MM.1S (cell line): ENCODE measurements around the gene AARS2.
"Not testable (repeated sequence)": the region's sequence is repeated elsewhere in the genome, so short reads cannot be mapped to it uniquely, and the experiment has no call there.

Experiments used
- DNase-seq: peaks from one replicate; pipeline ENCODE4 v3.0.0-alpha.2; 2015
- H2AFZ ChIP-seq: fragments of 300-600 bp; sonication (generic); 2 replicates; pipeline ENCODE4 v1.6.0; 2016; ENCODE audit warnings: antibody characterized with exemption, low read length
- H3F3A ChIP-seq: fragments of 300-600 bp; sonication (generic); 2 replicates; pipeline ENCODE4 v1.6.1; 2016; ENCODE audit warnings: mild to moderate bottlenecking, antibody characterized with exemption, low read length, moderate library complexity, mixed read lengths; ENCODE audit not compliant: insufficient read depth
- H3K27ac ChIP-seq: fragments of 300-600 bp; sonication (generic); 2 replicates; pipeline ENCODE4 v1.5.1; 2016; ENCODE audit warnings: mild to moderate bottlenecking, low read length
- H3K27me3 ChIP-seq: fragments of 300-600 bp; sonication (generic); replicated peaks from 2 replicates; pipeline ENCODE4 v1.6.0; 2016; ENCODE audit warnings: low read length; ENCODE audit not compliant: insufficient read depth
- H3K36me3 ChIP-seq: fragments of 300-600 bp; sonication (generic); replicated peaks from 2 replicates; pipeline ENCODE4 v1.6.1; 2016; ENCODE audit warnings: mild to moderate bottlenecking, low read length, mixed read lengths; ENCODE audit not compliant: insufficient read depth
- H3K4me1 ChIP-seq: fragments of 300-600 bp; sonication (generic); 2 replicates; pipeline ENCODE4 v1.6.1; 2016; ENCODE audit warnings: low read length, mixed read lengths
- H3K4me2 ChIP-seq: fragments of 300-600 bp; sonication (generic); 2 replicates; pipeline ENCODE4 v1.6.0; 2016; ENCODE audit warnings: low read depth, low read length
- H3K4me3 ChIP-seq: fragments of 300-600 bp; sonication (generic); 2 replicates; pipeline ENCODE4 v1.5.1; 2016; ENCODE audit warnings: low read length, mixed read lengths
- H3K79me2 ChIP-seq: fragments of 300-600 bp; sonication (generic); 2 replicates; pipeline ENCODE4 v1.6.1; 2016; ENCODE audit warnings: mixed run types, low read length, mixed read lengths
- H3K9ac ChIP-seq: fragments of 300-600 bp; sonication (generic); 2 replicates; pipeline ENCODE4 v1.6.1; 2016; ENCODE audit warnings: low read length, mixed read lengths
- H3K9me2 ChIP-seq: fragments of 300-600 bp; sonication (generic); replicated peaks from 2 replicates; pipeline ENCODE4 v1.6.1; 2016; ENCODE audit warnings: mild to moderate bottlenecking, low read length, mixed read lengths; ENCODE audit not compliant: insufficient read depth
- H3K9me3 ChIP-seq: fragments of 300-600 bp; sonication (generic); replicated peaks from 2 replicates; pipeline ENCODE4 v1.6.1; 2016; ENCODE audit warnings: mild to moderate bottlenecking, low read length, mixed read lengths; ENCODE audit not compliant: insufficient read depth
- H4K20me1 ChIP-seq: fragments of 300-600 bp; sonication (generic); 2 replicates; pipeline ENCODE4 v1.6.1; 2016; ENCODE audit warnings: mild to moderate bottlenecking, low read length, moderate library complexity, mixed read lengths; ENCODE audit not compliant: insufficient read depth
- CTCF ChIP-seq: fragments of 300-600 bp; sonication (generic); IDR thresholded peaks from 2 replicates; pipeline ENCODE4 v1.5.1; 2016; ENCODE audit warnings: antibody characterized with exemption, low read length, mixed read lengths
- EZH2 ChIP-seq: fragments of 300-600 bp; sonication (generic); optimal IDR thresholded peaks from 2 replicates; pipeline ENCODE3; 2017; ENCODE audit warnings: low read depth, mild to moderate bottlenecking, antibody characterized with exemption, low read length, mixed read lengths
- EZH2phosphoT487 ChIP-seq: fragments of 300-600 bp; sonication (generic); IDR thresholded peaks from 2 replicates; pipeline ENCODE4 v1.6.1; 2018; ENCODE audit warnings: antibody characterized with exemption, low read length

AARS2 gene

GRCh38 chr6:44327096-44327495 lies 13.9 kb upstream of the AARS2 start:
- Histone ChIP-seq H4K20me1 (no peaks in the 10 kb centered on the region), H3K9me2 (no peaks in the 10 kb centered on the region), H3K27me3 (0 out of 2 replicates have a peak, but pooled peaks cover 8% of the 10 kb centered on the region), H3K36me3 (no peaks in the 10 kb centered on the region), H3F3A (no peaks in the 10 kb centered on the region), H3K79me2 (no peaks in the 10 kb centered on the region), H3K4me2 (no peak overlapping the region), H3K9ac (no peak overlapping the region), H3K9me3 (no peaks in the 10 kb centered on the region), H3K4me1 (no peaks in the 10 kb centered on the region), H2AFZ (no peak overlapping the region), H3K27ac (no peak overlapping the region), H3K4me3 (no peak overlapping the region)
- no peak for DNase-seq
- no peak for TF ChIP-seq CTCF
- no peak for TF ChIP-seq EZH2phosphoT487
- TF ChIP-seq EZH2, result no peak

- Histone ChIP-seq H3K9me2 (no peaks in the 10 kb centered on the region), H3K4me1 (no peaks in the 10 kb centered on the region), H2AFZ (no peak overlapping the region), H3K9ac (no peak overlapping the region), H3F3A (no peaks in the 10 kb centered on the region), H3K27ac (no peak overlapping the region), H3K9me3 (no peaks in the 10 kb centered on the region), H4K20me1 (no peaks in the 10 kb centered on the region), H3K4me2 (no peak overlapping the region), H3K36me3 (no peaks in the 10 kb centered on the region), H3K27me3 (0 out of 2 replicates have a peak, but pooled peaks cover 8% of the 10 kb centered on the region), H3K79me2 (no peaks in the 10 kb centered on the region), H3K4me3 (no peak overlapping the region)
- DNase-seq, result no peak
- TF ChIP-seq CTCF (no peak), EZH2 (no peak), EZH2phosphoT487 (no peak)
These were observed 8.1 kb upstream of the AARS2 start for GRCh38 chr6:44321210-44321609.

GRCh38 chr6:44317136-44317631 lies 4.0 kb upstream of the AARS2 start:
- not testable (repeated sequence) for H3K9me3 ChIP-seq, H2AFZ ChIP-seq, DNase-seq, H3K36me3 ChIP-seq, H3F3A ChIP-seq, H3K4me3 ChIP-seq, H3K4me1 ChIP-seq, H3K79me2 ChIP-seq, H3K27ac ChIP-seq, H3K4me2 ChIP-seq, H3K9ac ChIP-seq, H4K20me1 ChIP-seq, H3K9me2 ChIP-seq
- peaks cover 14% of the 10 kb centered on the region; the same call in 1 of the 2 replicates for H3K27me3 ChIP-seq

- no peak overlapping the region for H3K4me2 ChIP-seq
- H3K9ac ChIP-seq, result no peak overlapping the region
- TF ChIP-seq EZH2phosphoT487 (no peak), CTCF (no peak), EZH2 (no peak)
- H3K79me2 ChIP-seq, result peaks cover 16% of the 10 kb centered on the region
- H3F3A ChIP-seq, result no peaks in the 10 kb centered on the region
- H3K9me2 ChIP-seq, result no peaks in the 10 kb centered on the region
- peaks cover 10% of the 10 kb centered on the region for H3K4me1 ChIP-seq
- H3K9me3 ChIP-seq, result no peaks in the 10 kb centered on the region
- peaks cover 14% of the 10 kb centered on the region; the same call in 1 of the 2 replicates for H3K27me3 ChIP-seq
- DNase-seq, result no peak
- no peak overlapping the region for H3K4me3 ChIP-seq
- H2AFZ ChIP-seq, result no peak overlapping the region
- H3K36me3 ChIP-seq, result no peaks in the 10 kb centered on the region
- no peak overlapping the region for H3K27ac ChIP-seq
- no peaks in the 10 kb centered on the region for H4K20me1 ChIP-seq
These were observed 3.3 kb upstream of the AARS2 start for GRCh38 chr6:44316481-44316880.
